22Rv1 (cell line): Measurements from ENCODE around the gene CREM.

ENCODE experiments used
- ZFX ChIP-seq: fragments of 450-650 bp; IDR thresholded peaks from 2 replicates; pipeline ENCODE4 v1.6.1; 2017; ENCODE audit warnings: antibody characterized with exemption, borderline replicate concordance
- TF ChIP-seq, protein P1 (sequence below): fragments of 450-650 bp; IDR thresholded peaks from 2 replicates; pipeline ENCODE4 v1.5.1; 2017; ENCODE audit warnings: mild to moderate bottlenecking

DNA sequence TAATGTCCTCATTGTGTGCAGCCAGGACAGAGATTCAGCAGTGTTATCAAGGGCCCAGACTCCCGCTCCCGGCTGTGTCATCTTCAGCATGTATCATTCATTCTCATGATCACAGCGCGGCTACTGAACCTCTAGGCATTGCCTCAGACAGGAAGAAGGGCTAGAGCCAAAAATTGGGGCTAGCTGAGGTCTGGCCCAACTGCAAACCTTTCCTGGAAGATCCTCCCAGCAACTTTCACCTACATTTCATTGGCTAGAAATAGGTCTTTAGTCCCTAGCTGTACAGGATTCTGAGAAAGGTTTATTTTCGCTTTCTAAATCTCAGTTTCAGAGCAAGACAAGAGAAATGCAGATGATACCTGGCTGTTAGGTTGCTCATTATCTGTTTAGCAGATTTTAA, 81.9 kb downstream of the CREM start:
- TF ChIP-seq, protein P1, sequence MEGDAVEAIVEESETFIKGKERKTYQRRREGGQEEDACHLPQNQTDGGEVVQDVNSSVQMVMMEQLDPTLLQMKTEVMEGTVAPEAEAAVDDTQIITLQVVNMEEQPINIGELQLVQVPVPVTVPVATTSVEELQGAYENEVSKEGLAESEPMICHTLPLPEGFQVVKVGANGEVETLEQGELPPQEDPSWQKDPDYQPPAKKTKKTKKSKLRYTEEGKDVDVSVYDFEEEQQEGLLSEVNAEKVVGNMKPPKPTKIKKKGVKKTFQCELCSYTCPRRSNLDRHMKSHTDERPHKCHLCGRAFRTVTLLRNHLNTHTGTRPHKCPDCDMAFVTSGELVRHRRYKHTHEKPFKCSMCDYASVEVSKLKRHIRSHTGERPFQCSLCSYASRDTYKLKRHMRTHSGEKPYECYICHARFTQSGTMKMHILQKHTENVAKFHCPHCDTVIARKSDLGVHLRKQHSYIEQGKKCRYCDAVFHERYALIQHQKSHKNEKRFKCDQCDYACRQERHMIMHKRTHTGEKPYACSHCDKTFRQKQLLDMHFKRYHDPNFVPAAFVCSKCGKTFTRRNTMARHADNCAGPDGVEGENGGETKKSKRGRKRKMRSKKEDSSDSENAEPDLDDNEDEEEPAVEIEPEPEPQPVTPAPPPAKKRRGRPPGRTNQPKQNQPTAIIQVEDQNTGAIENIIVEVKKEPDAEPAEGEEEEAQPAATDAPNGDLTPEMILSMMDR = no peak
- no peak for TF ChIP-seq ZFX
